CD4-positive, alpha-beta memory T cell (primary cell): Measurements from ENCODE around the gene SNED1. TPM values are rescaled to one million over a fixed set of nuclear protein-coding genes. Genes with fewer than 3 reads are reported as not detected.
A peak's percentile ranks its signal among the peaks of the same experiment; 100 is the strongest.

ENCODE experiments used
- CTCF ChIA-PET: fragments of 350-600 bp; sonication (Branson Sonifier 250); formaldehyde crosslinking; loops from one replicate; lab custom pipeline; 2021; ENCODE audit warnings: inconsistent platforms; ENCODE audit not compliant: partially characterized antibody; lab: Charles Lee
- POLR2A ChIA-PET: fragments of 350-600 bp; sonication (Branson Sonifier 250); formaldehyde crosslinking; loops from one replicate; lab custom pipeline; 2021; ENCODE audit not compliant: partially characterized antibody; lab: Charles Lee
- DNase-seq, 5 donors: peaks; one replicate each; pipeline versions ENCODE4 v3.0.0 to v3.0.0-alpha.2; 2020 to 2022; ENCODE audit warnings: mixed read lengths in 1 of 5
- H3K27ac ChIP-seq: one replicate; pipeline ENCODE4 v1.7.0; 2013; ENCODE audit warnings: low read depth, low read length
- H3K27me3 ChIP-seq: 2 replicates; pipeline ENCODE4 v1.7.0; 2013; ENCODE audit warnings: mild to moderate bottlenecking, low read length, moderate library complexity; ENCODE audit not compliant: insufficient read depth
- H3K36me3 ChIP-seq: 2 replicates; pipeline ENCODE4 v1.7.0; 2013; ENCODE audit warnings: mild to moderate bottlenecking, low read length, moderate library complexity; ENCODE audit not compliant: insufficient read depth
- H3K4me1 ChIP-seq: 2 replicates; pipeline ENCODE4 v1.7.0; 2013; ENCODE audit warnings: mild to moderate bottlenecking, low read length, moderate library complexity; ENCODE audit not compliant: insufficient read depth
- H3K4me3 ChIP-seq, 2 donors: one replicate each; pipeline ENCODE4 v1.7.0; 2013; ENCODE audit warnings: low read length in 2 of 2, mild to moderate bottlenecking in 1 of 2
- H3K9me3 ChIP-seq, 2 donors: one replicate each; pipeline ENCODE4 v1.7.0; 2013; ENCODE audit warnings: low read length in 2 of 2, control low read depth in 1 of 2; ENCODE audit not compliant: control insufficient read depth in 1 of 2
- H3K27ac Mint-ChIP-seq, 7 donors: one replicate each; pipeline ENCODE4 v1.8.0; 2020 to 2021; ENCODE audit warnings: mixed read lengths in 7 of 7, mild to moderate bottlenecking in 6 of 7, inconsistent platforms in 3 of 7, moderate library complexity in 3 of 7
- H3K27me3 Mint-ChIP-seq, 2 donors: one replicate each; pipeline ENCODE4 v1.8.0; 2020 to 2021; ENCODE audit warnings: mixed read lengths in 2 of 2
- H3K36me3 Mint-ChIP-seq, 2 donors: one replicate each; pipeline ENCODE4 v1.8.0; 2020 to 2021; ENCODE audit warnings: mixed read lengths in 2 of 2, inconsistent platforms in 1 of 2, mild to moderate bottlenecking in 1 of 2
- H3K4me1 Mint-ChIP-seq, 4 donors: one replicate each; pipeline ENCODE4 v1.8.0; 2020 to 2021; ENCODE audit warnings: mixed read lengths in 4 of 4, mild to moderate bottlenecking in 1 of 4
- H3K4me3 Mint-ChIP-seq, 8 donors: one replicate each; pipeline ENCODE4 v1.8.0; 2020 to 2021; ENCODE audit warnings: mixed read lengths in 8 of 8, mild to moderate bottlenecking in 7 of 8, moderate library complexity in 6 of 8, inconsistent platforms in 3 of 8
- H3K9me3 Mint-ChIP-seq, 8 donors: one replicate each; pipeline ENCODE4 v1.8.0; 2020 to 2021; ENCODE audit warnings: mixed read lengths in 8 of 8, mild to moderate bottlenecking in 5 of 8, inconsistent platforms in 3 of 8, moderate library complexity in 1 of 8
- intact Hi-C: fragments of 100-400 bp; cut with micrococcal nuclease; formaldehyde crosslinking; loops from one replicate; pipeline ENCODE4 v1.15.1; 2023
- polyA plus RNA-seq, 2 donors: library from polyadenylated mRNA; unstranded; fragments of 300-500 nt; fragmentation: Illumina TruSeq; gene quantifications; one replicate each; pipeline ENCODE4 v1.2.3, GENCODE V29; 2021
- total RNA-seq, 2 experiments: library from RNA; stranded (reverse); gene quantifications; one replicate each; pipeline ENCODE4 v1.2.3, GENCODE V29; 2021

SNED1 gene
- total and polyA plus RNA-seq, 4 experiments from 2014 or later = 1.6 to 90.1 (median 44.2) TPM

DNA sequence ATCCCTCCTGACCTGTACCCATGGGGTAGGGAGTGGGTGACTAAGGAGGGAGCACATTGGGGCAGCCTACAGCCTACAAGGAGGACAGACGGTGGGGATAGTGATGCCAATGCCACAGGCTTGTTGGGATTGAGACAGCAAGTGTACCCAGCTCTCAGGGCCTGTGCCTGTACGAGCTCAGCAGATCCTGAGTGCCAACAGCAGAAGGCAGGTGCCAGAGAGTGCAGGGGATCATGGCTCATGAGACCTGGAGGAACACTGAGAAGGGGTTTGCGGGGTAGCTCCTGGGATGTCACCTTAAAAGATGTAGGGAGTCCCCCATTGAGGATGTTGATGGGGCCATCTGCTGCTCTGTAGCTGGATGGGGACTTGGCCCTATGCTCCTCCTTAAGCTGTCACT lies 10.3 kb upstream of the SNED1 start:
- Mint-ChIP-seq H3K4me1 (peaks cover 0 to 3% (median under 1%) of the 10 kb centered on the region in 4 donors), H3K4me3 (no peak overlapping the region), H3K36me3 (no peaks in the 10 kb centered on the region), H3K27me3 (no peaks in the 10 kb centered on the region), H3K27ac (peak overlapping the region in 1 of 7 donors; percentile 4), H3K9me3 (no peaks in the 10 kb centered on the region)
- Histone ChIP-seq H3K27ac (no peak overlapping the region), H3K36me3 (no peaks in the 10 kb centered on the region), H3K9me3 (no peaks in the 10 kb centered on the region), H3K4me3 (no peak overlapping the region), H3K4me1 (no peaks in the 10 kb centered on the region), H3K27me3 (no peaks in the 10 kb centered on the region)
- ChIA-PET CTCF (interaction anchor here (0.9 kb wide), 1 partner anchor 162 kb away, joined by 3 read pairs; the partner anchor contains the start of gene PPP1R7), POLR2A (interaction anchor here (1.0 kb wide), 1 partner anchor 13 kb away, joined by 4 read pairs; no protein-coding TSS in a partner anchor)
- intact Hi-C loops = loop anchor here (2.0 kb wide), 1 partner anchor 75 kb away; no protein-coding TSS in a partner anchor
- no peak for DNase-seq

DNA sequence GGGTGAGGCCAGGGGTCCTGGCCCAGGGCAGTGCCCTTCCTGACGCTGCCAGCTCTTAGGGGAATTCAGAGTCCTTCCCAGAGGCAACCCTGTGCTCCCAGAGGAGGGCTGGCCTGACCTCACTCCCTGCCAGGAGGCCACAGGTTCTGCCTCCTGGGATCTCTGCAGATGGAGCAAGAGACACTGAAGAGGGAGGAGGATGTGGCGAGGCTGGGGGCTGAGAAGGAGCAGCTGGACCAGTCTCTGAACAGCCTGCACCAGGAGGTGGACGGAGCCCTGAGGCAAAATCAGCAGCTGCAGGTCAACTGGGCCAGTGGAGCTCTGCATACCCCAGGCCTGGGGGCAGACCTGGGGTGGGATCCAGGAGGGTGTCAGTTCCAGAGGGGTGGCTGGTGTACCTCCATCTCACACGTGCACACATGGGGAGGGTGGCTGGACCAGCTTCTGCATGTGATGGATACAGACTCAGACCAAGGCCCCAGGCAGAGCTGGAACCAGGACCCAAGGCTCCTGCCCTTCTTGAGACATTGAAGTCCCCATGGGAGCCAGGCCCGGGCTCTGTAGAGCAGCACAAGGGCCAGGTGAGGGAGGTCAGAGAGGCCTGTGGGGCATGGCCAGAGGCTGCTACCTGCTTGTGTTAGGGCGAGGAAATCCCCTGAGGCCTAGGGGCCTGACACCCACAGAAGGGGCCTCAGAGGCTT lies 9.7 kb upstream of the SNED1 start:
- no peaks in the 10 kb centered on the region for H3K27me3 ChIP-seq
- H3K9me3 ChIP-seq = no peaks in the 10 kb centered on the region
- Mint-ChIP-seq H3K36me3 (no peaks in the 10 kb centered on the region), H3K9me3 (no peaks in the 10 kb centered on the region), H3K4me3 (no peak overlapping the region), H3K27ac (no peak overlapping the region), H3K27me3 (no peaks in the 10 kb centered on the region), H3K4me1 (peaks cover 0 to 3% (median under 1%) of the 10 kb centered on the region in 4 donors)
- no peaks in the 10 kb centered on the region for H3K36me3 ChIP-seq
- CTCF ChIA-PET = interaction anchor here (0.9 kb wide), 1 partner anchor 162 kb away, joined by 3 read pairs; the partner anchor contains the start of gene PPP1R7
- no peaks in the 10 kb centered on the region for H3K4me1 ChIP-seq
- no peak for DNase-seq
- intact Hi-C loops = loop anchor here (2.0 kb wide), 1 partner anchor 76 kb away; no protein-coding TSS in a partner anchor
- H3K4me3 ChIP-seq = no peak overlapping the region
- POLR2A ChIA-PET = interaction anchor here (1.0 kb wide), 1 partner anchor 13 kb away, joined by 4 read pairs; no protein-coding TSS in a partner anchor
- no peak overlapping the region for H3K27ac ChIP-seq

DNA sequence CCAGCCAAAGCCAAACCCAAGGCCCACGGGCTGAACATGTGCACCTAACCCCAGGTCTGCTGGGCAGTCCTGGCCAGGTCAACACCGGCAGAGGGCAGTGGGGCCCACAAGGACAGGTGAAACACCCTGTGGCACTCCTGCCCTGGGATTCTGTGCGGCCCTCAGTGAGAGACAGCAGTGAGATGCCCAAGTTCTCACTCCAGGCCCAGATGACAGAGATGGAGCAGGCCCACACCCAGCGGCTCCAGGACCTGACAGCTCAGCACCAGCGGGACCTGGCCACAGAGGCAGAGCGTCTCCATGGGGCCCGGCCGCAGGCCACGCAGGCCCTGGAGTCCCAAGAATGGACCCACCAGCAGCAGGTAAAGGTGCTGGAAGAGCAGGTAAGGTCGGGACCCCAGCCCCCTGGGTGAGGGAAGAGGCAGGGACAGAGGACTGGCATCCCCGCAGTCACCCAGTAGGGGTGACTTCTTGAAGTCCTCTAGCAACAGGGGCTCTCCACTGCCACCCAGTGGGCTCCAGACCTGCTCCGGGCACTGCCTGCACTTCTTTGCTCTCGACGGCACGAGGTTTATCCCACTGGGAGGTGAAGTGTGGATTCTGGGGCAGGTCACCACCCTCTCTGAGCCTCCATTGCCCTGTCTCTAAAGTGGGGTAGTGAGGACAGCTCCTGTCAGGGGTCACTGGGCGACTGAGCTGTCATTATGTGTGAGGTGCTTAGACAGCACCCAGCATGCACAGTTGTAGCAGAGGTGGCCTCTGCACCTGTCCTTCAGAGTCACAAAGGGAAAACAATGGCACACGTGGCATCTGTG lies 8.8 kb upstream of the SNED1 start:
- Mint-ChIP-seq H3K27me3 (no peaks in the 10 kb centered on the region), H3K4me1 (peaks cover 0 to 3% (median under 1%) of the 10 kb centered on the region in 4 donors), H3K36me3 (no peaks in the 10 kb centered on the region), H3K9me3 (no peaks in the 10 kb centered on the region), H3K27ac (peak overlapping the region in 1 of 7 donors; percentile 24), H3K4me3 (no peak overlapping the region)
- no peak overlapping the region for H3K4me3 ChIP-seq
- no peaks in the 10 kb centered on the region for H3K9me3 ChIP-seq
- no peaks in the 10 kb centered on the region for H3K36me3 ChIP-seq
- no peaks in the 10 kb centered on the region for H3K27me3 ChIP-seq
- no peaks in the 10 kb centered on the region for H3K4me1 ChIP-seq
- CTCF ChIA-PET = interaction anchor here (1.2 kb wide), 1 partner anchor 75 kb away, joined by 3 read pairs; no protein-coding TSS in a partner anchor
- POLR2A ChIA-PET = no interaction called here
- intact Hi-C loops = loop anchor here (2.0 kb wide), 1 partner anchor 77 kb away; no protein-coding TSS in a partner anchor
- H3K27ac ChIP-seq = no peak overlapping the region
- no peak for DNase-seq

DNA sequence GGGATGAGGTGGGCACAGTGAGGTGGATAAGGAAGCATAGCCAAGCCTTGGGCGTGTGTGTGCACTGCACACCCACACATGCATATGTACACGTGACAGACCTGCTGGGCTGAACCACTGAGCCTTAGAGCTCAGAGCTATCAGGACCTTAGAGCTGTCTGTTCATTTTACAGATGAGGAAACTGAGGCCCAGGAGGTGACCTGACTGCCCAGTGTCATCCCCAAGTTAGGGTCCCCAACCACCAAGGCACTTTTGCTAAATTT lies 8.2 kb upstream of the SNED1 start:
- Mint-ChIP-seq H3K4me3 (no peak overlapping the region), H3K27me3 (no peaks in the 10 kb centered on the region), H3K36me3 (no peaks in the 10 kb centered on the region), H3K9me3 (no peaks in the 10 kb centered on the region), H3K4me1 (peaks cover 0 to 3% (median under 1%) of the 10 kb centered on the region in 4 donors), H3K27ac (no peak overlapping the region)
- H3K9me3 ChIP-seq = no peaks in the 10 kb centered on the region
- no peaks in the 10 kb centered on the region for H3K4me1 ChIP-seq
- H3K36me3 ChIP-seq = no peaks in the 10 kb centered on the region
- DNase-seq = no peak
- ChIA-PET POLR2A (no interaction called here), CTCF (interaction anchor here (1.2 kb wide), 1 partner anchor 76 kb away, joined by 3 read pairs; no protein-coding TSS in a partner anchor)
- no peak overlapping the region for H3K4me3 ChIP-seq
- intact Hi-C loops = no loop called here
- no peaks in the 10 kb centered on the region for H3K27me3 ChIP-seq
- H3K27ac ChIP-seq = no peak overlapping the region

DNA sequence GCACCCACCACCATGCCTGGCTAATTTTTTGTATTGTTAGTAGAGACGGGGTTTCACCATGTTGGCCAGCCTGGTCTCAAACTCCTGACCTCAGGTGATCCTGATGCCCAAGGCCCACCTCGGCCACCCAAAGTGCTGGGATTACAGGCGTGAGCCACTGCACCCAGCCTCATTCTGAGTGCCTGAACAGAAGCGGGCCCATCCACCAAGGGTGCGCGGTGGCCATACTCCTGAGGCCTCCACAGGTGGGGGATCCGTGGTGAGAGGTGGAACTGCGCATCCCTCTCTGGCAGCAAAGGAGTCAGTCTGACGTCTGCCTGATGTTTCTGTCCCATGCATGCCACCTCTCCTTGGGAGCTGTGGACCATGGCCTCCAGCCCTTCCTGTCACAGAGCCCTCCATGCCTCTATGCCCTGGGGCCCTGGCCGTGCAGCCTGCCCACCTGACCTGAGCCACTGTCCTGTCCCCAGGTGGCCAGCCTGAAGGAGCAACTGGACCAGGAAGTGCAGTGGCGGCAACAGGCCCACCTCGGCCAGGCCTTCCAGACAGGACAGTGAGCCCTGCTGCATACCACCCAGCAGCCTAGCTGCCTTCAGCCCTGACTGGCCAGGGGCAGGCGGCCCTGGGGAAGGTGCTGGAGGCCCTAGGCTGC lies 7.6 kb upstream of the SNED1 start:
- H3K4me1 ChIP-seq = no peaks in the 10 kb centered on the region
- Mint-ChIP-seq H3K27me3 (no peaks in the 10 kb centered on the region), H3K9me3 (no peaks in the 10 kb centered on the region), H3K4me3 (no peak overlapping the region), H3K36me3 (no peaks in the 10 kb centered on the region), H3K4me1 (peaks cover 0 to 1% (median 0%) of the 10 kb centered on the region in 4 donors), H3K27ac (no peak overlapping the region)
- H3K4me3 ChIP-seq = no peak overlapping the region
- ChIA-PET CTCF (interaction anchor here (1.2 kb wide), 1 partner anchor 77 kb away, joined by 3 read pairs; no protein-coding TSS in a partner anchor), POLR2A (no interaction called here)
- intact Hi-C loops = no loop called here
- H3K27me3 ChIP-seq = no peaks in the 10 kb centered on the region
- H3K27ac ChIP-seq = no peak overlapping the region
- H3K9me3 ChIP-seq = no peaks in the 10 kb centered on the region
- H3K36me3 ChIP-seq = no peaks in the 10 kb centered on the region
- no peak for DNase-seq

DNA sequence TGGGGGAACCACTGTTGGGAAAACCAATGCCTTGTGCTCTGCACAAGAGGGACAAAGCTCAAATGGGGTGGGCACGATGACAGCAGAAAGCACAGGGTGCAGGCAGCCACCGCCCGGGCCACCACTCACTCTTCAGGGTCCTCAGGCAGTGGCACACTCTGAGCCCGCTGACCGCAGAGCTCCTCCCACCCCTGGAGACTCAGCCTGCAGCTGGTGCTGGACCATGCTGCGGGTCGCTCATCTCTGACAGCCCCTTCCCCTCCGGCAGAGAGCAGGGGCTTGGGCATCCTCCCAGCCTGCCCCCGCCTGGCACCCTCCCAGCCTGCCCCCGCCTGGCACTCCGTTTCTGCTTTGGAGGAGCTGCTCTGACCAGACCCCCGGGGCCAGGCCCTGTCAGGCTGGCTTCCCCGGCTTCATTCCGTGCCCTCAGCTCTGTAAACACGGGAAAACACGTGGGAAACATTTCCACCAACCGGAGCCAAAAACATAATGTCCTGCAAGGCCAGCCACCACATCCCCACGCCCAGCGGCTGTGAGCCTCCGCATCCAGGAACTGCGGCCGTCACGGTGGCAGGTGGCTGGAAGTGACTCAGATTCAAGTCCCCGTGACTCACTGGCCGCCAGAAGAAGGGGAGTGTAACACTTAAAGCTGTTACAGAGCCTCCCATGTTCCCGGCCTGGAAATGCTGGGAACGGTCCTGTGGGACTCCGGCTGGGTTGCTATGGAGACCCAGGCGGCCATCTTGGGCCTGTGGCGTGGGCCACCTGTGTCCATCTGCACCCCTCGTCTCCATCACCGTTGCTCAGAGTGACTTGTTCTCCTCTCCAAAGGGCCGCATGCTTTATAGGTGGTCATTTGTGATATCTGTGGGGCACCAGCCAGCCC lies 6.8 kb upstream of the SNED1 start:
- H3K27ac ChIP-seq = no peak overlapping the region
- H3K36me3 Mint-ChIP-seq = no peaks in the 10 kb centered on the region
- no peak overlapping the region for H3K4me3 Mint-ChIP-seq
- POLR2A ChIA-PET = no interaction called here
- no peaks in the 10 kb centered on the region for H3K9me3 ChIP-seq
- H3K27me3 Mint-ChIP-seq = no peaks in the 10 kb centered on the region
- no peaks in the 10 kb centered on the region for H3K9me3 Mint-ChIP-seq
- CTCF ChIA-PET = no interaction called here
- H3K4me3 ChIP-seq = no peak overlapping the region
- intact Hi-C loops = no loop called here
- peaks cover 0 to 1% (median 0%) of the 10 kb centered on the region in 4 donors for H3K4me1 Mint-ChIP-seq
- no peaks in the 10 kb centered on the region for H3K4me1 ChIP-seq
- H3K36me3 ChIP-seq = no peaks in the 10 kb centered on the region
- no peak for DNase-seq
- H3K27me3 ChIP-seq = no peaks in the 10 kb centered on the region
- H3K27ac Mint-ChIP-seq = peak overlapping the region in 1 of 7 donors; percentile 37
